GM10266 (cell line): Measurements from ENCODE around the gene STARD9.
"Not testable (repeated sequence)": the region's sequence is repeated elsewhere in the genome, so short reads cannot be mapped to it uniquely, and the experiment has no call there.

Source experiments
- DNase-seq: peaks from one replicate; pipeline ENCODE4 v3.0.0; 2012; ENCODE audit errors: extremely low spot score
- TF ChIP-seq, protein P1 (sequence below): IDR thresholded peaks from 2 replicates; pipeline ENCODE4 v1.5.1; 2012; ENCODE audit warnings: mild to moderate bottlenecking, low read depth; ENCODE audit not compliant: control insufficient read depth, insufficient read depth; ENCODE audit errors: missing control alignments

The STARD9 gene

GRCh38 chr15:42549032-42549491 lies 26.3 kb upstream of the STARD9 start:
- peak; percentile 27 for DNase-seq
- TF ChIP-seq, protein P1, sequence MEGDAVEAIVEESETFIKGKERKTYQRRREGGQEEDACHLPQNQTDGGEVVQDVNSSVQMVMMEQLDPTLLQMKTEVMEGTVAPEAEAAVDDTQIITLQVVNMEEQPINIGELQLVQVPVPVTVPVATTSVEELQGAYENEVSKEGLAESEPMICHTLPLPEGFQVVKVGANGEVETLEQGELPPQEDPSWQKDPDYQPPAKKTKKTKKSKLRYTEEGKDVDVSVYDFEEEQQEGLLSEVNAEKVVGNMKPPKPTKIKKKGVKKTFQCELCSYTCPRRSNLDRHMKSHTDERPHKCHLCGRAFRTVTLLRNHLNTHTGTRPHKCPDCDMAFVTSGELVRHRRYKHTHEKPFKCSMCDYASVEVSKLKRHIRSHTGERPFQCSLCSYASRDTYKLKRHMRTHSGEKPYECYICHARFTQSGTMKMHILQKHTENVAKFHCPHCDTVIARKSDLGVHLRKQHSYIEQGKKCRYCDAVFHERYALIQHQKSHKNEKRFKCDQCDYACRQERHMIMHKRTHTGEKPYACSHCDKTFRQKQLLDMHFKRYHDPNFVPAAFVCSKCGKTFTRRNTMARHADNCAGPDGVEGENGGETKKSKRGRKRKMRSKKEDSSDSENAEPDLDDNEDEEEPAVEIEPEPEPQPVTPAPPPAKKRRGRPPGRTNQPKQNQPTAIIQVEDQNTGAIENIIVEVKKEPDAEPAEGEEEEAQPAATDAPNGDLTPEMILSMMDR, result no peak

- no peak for DNase-seq
- TF ChIP-seq, protein P1, result no peak
Observed at GRCh38 chr15:42549741-42550392, 25.5 kb upstream of the STARD9 start.

- no peak for DNase-seq
- TF ChIP-seq, protein P1, result no peak
Observed at GRCh38 chr15:42553554-42553953, 21.9 kb upstream of the STARD9 start.

- DNase-seq, result not testable (repeated sequence)
Observed at GRCh38 chr15:42556550-42557207, 18.7 kb upstream of the STARD9 start.

GRCh38 chr15:42558739-42559138 lies 16.7 kb upstream of the STARD9 start:
- no peak for DNase-seq
- TF ChIP-seq, protein P1, result no peak

DNA sequence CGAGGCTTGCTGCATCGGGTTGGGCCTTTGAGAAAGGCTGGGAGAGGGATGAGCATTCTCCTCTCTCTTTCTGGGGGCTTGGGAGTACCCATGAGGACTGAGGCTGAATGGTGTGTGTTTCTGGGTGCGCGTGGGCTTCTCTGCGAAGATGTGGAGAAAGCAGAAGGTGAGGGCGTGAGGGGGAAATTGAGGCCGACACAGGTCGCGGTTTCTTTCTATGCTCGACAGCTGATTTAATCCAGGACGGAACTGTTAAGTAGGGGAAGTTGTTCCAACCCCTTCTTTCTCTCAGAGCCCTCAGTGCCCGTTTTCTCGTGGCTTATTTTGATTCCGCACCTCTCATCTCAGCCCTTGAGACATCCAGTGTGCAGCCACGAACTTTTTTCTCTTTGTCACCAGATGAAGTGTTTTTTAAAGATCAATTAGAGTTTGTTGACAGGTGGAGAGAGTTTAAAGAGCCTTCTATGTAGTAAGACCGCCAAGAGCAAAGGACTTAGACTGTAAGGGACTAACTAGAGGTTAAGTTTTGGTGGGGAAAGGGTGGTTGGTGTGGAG lies 711 bp downstream of the STARD9 start:
- TF ChIP-seq, protein P1, result no peak
- no peak for DNase-seq

DNA sequence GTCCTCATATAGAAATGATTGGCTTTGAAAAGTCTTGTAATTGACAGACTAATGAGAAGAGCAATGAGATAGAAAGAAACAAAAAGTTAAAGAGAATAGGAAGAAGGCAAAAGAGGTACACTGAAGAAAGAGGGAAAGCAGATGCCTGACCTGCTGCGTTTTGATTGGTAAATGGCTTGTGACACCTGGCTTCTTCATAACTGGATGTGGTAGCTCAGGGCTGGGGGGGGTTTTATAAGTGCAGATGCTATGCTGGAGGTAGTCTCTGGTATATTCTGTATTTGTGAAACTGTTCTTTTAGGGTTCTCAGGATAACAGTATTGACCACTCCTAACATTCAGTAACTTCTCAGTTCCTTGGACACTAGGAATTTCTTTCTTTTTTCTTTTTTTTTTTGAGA lies 1.4 kb downstream of the STARD9 start:
- DNase-seq, result no peak
- TF ChIP-seq, protein P1, result no peak
